A172 (cell line): ENCODE data around the gene BTN1A1. TPM values are rescaled to one million over a fixed set of nuclear protein-coding genes. Genes with fewer than 3 reads are reported as not detected.
"Not testable (repeated sequence)": the region's sequence is repeated elsewhere in the genome, so short reads cannot be mapped to it uniquely, and the experiment has no call there.

Source experiments
- DNase-seq: peaks from one replicate; pipeline ENCODE4 v3.0.0-alpha.2; 2015; ENCODE audit warnings: low spot score
- total RNA-seq: library from RNA; depleted of rRNA; stranded (reverse); fragments of >200 nt; shearing (Covaris generic); gene quantifications from 2 replicates; pipeline ENCODE4 v1.2.3, GENCODE V29; 2014

BTN1A1 gene
- total RNA-seq, 1 experiment from 2014 or later = not detected

DNA sequence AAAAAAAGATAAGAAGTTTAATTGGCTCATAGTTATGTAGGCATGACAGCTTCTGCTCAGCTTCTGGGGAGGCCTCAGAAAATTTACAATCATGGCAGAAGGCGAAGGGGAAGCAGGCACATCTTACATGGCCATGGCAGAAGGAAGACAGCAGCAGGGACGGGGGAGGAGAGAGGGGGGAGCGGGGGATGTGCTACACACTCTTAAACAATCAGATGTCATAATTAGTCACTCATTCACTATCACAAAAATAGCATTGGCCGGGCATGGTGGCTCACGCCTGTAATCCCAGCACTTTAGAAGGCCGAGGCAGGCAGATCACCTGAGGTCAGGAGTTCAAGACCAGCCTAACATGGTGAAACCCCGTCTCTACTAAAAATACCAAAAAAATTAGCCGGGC lies 10.9 kb downstream of the BTN1A1 start:
- peak; percentile 33 for DNase-seq

DNA sequence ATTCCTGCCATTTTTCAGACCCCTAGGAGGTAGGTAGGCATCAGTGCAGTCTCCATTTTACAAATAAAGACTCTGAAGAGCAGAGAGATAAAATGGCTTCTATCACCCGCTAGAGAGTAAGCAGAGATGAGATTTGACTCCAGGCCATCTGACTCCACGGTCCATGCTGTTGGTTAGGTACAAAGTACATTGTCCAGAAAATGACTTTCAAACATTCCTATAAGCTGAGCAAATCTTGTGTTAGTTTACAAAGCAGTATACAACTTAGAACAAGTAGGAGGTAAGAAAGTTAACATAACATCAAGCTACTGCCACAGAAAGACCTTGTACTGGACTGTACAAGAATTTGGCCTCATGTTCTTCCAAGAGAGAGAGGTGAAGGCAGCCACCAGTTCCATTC lies 14.9 kb downstream of the BTN1A1 start:
- DNase-seq = no peak

GRCh38 chr6:26516481-26517427 lies 16.7 kb downstream of the BTN1A1 start:
- DNase-seq = no peak

DNA sequence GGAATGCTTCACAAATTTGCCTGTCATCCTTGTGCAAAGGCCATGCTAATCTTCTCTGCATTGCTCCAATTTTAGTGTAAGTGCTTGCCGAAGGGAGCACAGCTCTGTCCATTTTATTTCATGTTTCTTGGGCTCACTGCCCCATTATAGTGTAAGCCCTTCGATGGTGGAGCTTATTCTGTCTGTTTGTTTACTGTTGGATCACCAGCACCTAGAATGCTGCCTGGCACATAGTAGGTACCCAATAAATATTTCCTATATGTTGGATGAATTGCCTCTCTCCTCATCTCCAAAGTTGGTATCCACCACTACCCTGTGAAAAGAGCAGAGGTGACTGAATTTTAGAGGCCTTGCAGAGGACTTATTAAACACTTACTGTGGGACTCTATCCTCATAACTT lies 19.3 kb downstream of the BTN1A1 start:
- no peak for DNase-seq

GRCh38 chr6:26520237-26520849 lies 20.2 kb downstream of the BTN1A1 start:
- no peak for DNase-seq

DNA sequence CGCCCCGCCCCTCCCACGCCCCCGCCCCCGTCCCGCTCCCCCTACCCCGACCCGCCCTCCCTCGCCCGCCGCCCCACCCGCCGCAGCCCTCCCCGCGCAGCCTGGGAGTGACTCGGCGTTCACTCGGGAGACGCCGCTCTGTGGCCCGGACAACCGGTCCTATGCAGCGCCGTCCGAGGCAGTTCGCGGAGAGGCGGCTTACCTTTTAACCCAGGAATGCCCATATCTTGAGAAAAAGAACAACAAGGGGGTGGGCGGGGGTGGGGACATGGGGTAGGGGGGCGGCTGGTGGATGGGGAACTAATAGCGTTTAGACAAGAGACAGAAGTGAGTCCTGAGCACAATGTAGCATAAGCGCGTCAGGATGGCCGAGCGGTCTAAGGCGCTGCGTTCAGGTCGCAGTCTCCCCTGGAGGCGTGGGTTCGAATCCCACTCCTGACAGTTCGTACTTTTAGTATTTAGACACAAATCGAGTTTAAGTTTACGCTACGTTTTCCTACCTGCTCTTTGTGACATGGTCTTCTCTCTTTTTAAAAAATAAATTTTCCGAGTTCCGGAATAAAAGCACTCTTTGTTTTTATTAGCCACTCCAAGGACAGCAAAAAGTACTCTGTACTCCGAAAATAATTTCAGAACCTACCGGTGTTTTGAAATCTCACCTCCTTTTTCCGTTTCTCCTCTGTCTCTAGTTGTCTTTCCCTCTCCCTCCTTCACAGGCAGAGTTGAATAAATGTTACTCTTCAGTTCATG lies 20.9 kb downstream of the BTN1A1 start:
- DNase-seq = peak; percentile 73

DNA sequence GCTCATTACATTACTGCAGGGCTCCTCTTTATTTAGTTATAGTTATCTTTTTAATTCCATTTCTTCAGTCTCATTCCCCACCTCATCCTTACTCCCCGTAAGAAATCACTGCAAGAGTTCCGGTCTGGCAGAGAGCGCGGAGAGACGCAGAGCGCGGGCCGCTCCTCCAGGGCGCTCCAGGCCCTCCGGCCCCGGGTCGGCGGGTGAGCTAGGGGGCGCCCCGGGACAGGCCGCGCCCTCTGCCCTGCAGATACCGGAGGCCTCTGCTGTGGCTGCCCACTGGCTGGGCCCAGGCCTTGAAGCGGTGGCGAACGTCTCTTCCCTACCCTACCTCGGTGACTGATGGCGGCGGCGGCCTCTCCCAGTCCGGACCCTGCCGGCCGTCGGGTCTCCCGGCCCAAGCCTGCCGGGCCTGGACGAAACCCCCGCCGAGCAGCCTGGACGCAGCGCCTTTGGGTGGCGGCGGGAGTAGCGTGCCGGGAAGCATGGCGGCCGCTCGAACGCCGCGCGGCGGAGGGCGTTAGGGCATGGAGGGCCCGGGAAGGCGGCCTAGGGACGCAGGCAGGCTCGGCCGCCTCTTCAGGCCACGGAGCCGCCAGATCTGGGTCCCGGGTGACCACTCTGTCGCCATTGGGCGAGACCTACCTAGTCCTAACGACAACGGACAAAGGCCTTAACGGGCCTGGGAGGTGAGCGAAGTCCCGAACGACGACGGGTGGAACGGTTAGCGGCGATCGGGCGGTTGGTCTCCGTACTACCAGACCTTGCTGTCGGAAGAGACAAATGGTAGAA lies 21.7 kb downstream of the BTN1A1 start:
- peak; percentile 8 for DNase-seq

DNA sequence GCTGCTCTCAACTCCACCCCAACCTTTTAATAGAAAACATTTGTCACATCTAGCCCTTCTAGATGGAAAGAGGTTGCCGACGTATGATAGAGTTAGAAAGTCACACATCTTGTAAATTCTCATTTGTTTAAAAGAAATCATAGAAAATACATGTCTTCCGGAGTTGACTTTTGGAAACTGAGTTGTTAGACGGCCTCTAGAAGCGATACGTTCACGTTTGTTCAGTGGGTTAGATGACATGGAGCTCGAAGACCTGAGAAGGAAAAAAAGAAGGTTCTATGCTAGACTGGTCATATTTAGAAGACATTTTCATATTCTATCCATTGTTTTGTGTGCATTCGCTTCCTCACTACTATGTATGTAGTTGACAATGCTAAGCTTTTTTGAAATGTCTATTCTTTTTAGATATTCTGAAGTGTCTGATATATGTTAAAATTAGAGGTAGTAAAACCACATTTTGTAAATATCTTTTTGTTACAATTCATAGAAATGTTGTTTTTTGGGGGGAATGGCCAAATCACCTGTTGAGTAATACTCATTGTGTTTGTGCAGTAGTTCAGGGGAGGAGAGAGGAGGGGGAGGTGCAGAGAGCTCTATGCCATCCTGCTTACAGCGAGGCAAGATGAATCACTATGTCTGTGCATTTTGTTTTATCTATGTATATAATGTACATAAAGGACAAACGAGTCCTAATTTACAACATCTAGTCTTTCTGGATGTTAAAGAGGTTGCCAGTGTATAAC lies 22.6 kb downstream of the BTN1A1 start:
- not testable (repeated sequence) for DNase-seq

GRCh38 chr6:26524314-26524713 lies 24.2 kb downstream of the BTN1A1 start:
- DNase-seq = not testable (repeated sequence)

GRCh38 chr6:26524722-26525370 lies 24.7 kb downstream of the BTN1A1 start:
- DNase-seq = no peak

- no peak for DNase-seq
Observed at GRCh38 chr6:26525838-26526237, 25.7 kb downstream of the BTN1A1 start.

GRCh38 chr6:26526928-26527327 lies 26.8 kb downstream of the BTN1A1 start:
- no peak for DNase-seq

DNA sequence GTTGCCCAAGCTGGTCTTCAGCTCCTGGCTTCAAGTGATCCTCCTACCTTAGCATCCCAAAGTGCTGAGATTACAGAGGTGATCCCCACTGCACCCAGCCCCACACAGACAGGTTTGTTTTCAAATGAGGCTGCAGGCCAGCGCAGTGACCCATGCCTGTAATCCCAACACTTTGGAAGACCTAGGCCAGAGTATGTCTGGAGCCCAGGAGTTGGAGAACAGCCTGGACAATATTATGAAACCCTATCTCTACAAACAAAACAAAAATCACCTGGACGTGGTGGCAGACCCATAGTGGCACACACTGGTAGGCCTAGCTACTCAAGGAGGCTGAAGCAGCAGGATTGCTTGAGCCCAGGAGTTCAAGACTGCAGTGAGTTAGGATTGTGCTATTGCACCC lies 30.1 kb downstream of the BTN1A1 start:
- no peak for DNase-seq

GRCh38 chr6:26531897-26532296 lies 31.8 kb downstream of the BTN1A1 start:
- no peak for DNase-seq

DNA sequence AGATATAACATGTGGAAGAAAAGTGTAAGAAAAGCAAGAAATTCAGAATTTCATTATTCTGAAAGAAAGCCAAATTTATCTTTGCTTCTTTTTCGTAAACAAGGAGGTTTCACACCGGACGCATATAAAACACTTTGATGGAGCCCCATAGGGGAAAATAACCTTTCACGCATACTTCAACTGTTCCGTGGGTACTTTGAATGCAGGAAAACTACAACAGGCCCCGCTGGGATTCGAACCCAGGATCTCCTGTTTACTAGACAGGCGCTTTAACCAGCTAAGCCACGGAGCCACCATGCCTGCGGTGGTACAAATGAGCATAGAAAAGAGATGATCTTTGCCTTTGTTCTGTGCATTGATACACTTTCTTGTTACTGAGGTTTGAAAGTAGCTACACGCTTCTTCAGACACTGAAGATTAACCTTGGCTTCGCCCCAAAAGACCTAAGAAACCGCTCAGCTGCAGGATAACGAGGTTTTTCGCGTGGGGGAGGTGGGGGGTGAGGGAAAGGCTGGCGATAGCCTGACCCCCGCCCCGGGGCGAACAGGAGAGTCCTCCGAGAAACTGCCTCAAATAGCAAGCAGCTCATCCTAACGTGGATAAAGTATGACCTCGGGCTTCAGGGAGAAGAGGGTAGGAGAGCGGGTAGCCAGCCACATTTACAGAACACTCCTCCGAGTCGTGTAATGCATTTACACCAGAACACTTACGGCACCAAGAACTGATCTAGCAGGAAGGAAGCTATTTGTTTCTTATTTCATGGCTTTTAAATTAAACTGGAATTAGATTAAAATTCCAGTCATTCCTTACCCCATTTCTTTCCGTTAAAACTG lies 32.8 kb downstream of the BTN1A1 start:
- DNase-seq = peak; percentile 96

DNA sequence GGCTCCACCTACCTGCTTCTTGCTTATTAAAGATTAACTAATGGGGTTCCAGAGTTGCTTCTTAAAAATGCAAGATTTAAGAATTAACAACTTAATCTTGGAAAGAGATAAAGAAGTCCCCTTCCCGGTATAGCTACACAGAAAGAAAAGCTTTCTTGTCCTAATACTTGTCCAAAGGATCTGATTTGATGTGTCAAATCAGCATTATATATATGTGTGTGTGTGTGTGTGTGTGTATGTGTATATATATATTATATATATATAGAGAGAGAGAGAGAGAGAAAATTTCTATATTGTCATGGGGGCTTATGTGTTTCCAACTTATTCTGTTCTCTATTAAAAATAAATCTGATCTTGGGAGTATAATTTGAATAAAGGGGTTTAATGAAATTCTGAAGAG lies 33.4 kb downstream of the BTN1A1 start:
- no peak for DNase-seq

DNA sequence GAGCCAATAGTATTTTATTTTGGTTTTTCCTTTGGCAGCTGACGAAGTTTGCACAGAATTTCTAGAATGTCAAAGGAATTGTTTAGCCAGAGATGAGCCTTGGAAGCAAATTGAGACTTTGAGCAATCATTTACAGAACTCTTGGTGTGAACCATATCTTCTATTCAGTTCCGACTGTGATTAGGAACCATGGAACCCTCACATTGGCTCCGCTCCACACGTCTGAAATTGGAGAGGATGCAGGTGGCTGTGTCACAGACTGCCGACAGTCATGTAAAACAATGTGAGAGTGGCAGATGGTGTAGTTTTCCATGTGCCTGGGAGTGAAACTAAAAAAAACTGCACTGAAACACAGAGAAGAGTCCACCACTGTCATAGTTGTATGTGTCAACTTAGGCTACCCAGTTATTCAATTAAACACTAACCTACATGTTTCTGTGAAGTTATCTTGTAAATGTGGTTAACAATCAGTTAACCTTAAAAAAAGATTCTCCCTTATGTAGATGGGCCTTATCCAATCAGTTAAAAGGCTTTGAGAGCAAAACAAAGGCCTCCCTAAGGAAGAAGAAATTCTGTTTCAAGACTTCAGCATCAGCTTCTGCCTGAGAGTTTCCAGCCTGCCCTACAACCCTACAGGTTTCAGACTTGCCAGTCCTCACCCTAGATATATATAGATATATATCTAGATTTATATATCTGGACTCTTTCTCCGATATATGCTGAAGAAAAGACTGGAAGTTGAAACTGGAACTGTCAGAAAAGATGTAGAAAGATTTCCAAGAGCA lies 34.8 kb downstream of the BTN1A1 start:
- no peak for DNase-seq

GRCh38 chr6:26536571-26537159 lies 36.6 kb downstream of the BTN1A1 start:
- peak; percentile 25 for DNase-seq
